Activated naive CD8-positive, alpha-beta T cell treated with anti-CD3 and anti-CD28 coated beads, Interleukin-2, amount 50 U/mL, for 16 hours (primary cell): ENCODE results near the gene NSL1.
"Not testable (repeated sequence)": the region's sequence is repeated elsewhere in the genome, so short reads cannot be mapped to it uniquely, and the experiment has no call there.

Experiments
- DNase-seq: peaks from one replicate; pipeline ENCODE4 v3.0.0-alpha.2; 2020; ENCODE audit warnings: low read depth, low spot score

The NSL1 gene, protein sequence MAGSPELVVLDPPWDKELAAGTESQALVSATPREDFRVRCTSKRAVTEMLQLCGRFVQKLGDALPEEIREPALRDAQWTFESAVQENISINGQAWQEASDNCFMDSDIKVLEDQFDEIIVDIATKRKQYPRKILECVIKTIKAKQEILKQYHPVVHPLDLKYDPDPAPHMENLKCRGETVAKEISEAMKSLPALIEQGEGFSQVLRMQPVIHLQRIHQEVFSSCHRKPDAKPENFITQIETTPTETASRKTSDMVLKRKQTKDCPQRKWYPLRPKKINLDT

DNA sequence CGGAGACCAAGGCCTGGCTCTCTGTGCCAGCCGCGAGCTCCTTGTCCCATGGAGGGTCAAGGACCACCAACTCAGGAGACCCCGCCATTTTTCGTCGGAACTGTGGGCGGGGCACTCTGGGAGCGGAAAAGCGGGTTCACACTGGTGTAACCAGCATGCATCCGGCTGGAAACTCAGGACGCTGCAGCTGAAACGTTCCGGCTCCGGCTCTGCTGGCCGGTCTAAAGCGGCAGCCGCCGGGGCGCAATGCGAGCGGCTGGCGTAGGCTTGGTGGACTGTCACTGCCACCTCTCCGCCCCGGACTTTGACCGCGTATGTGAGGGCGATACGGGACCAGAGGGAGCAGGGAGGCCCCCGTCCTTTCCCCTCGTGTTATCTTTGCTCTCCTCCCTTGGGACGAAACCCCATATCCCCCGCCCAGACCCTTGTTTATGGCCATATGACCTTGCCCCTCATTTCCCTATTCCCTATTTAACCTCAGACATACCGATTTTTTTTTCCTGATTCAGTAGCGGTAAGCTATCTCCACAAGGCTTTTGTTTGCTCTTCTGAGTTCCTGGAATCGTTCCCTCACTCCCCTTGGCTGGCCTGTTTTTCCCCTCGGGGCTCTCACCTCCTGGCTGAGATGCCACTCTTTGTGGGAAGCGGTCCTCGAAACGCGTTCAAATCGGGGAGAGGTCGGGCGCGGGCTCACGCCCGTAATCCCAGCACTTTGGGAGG is at the start of gene NSL1, which contains the start of gene TATDN3:
Gene NSL1 (minus strand): TSS at position 102 of the 720 bp plus-strand sequence. CDS start 14 bp downstream, at position 88.
Gene TATDN3 (plus strand): TSS at position 219 of the 720 bp plus-strand sequence. CDS start 28 bp downstream, at position 247.
- peak; percentile 90 for DNase-seq

DNA sequence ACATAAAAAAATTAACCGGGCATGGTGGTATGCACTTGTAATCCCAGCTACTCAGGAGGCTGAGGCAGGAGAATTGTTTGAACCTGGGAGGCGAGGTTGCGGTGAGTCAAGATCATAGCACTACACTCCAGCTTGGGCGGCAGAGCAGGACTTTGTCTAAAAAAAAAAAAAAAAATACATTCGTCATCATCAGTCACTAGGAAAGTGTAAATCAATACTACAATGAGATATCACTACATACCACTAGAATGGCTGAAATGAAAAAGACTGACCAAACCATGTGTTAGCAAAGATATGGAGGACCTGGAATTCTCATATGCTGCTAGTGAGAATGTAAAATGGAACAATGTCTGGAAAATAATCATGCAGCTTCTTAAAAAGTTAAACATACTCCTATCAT is 46.6 kb upstream of the NSL1 start:
- no peak for DNase-seq

DNA sequence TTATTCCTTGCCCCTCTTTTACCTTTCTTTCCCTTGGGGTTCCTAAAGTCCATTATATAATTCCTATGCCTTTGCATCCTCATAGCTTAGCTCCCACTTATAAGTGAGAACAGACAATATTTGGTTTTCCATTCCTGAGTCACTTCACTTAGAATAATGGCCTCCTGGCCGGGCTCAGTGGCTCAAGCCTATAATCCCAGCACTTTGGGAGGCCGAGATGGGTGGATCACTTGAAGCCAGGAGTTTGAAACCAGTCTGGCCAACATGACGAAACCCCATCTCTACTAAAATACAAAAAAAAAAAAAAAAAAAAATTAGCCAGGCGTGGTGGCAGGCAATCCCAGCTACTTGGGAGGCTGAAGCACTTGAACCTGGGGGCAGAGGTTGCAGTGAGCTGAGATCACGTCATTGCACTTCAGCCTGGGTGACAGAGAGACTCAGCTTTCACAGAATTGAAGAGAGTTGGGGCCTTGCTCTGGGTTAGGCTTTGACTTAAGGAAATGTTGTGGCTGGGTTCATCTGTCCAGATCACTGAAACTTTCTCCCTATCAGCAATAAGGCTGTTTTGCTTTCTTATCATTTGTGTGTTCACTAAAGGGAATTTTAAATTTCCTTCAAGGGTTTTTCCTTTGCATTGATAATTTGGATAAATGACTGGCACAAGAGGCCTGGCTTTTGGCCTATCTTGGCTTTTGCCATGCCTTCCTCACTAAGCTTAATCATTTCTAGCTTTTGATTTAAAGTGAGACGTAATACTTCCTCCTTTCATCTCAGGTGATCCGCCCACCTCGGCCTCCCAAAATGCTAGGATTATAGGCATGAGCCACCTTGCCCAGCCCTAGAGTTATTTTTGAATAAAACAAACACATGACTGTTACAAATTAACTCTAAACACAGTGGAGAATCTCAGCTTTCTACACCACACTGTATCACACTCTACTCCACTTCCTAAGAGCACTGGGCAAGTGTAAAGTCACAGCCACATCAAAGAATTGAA is 41.9 kb upstream of the NSL1 start:
- not testable (repeated sequence) for DNase-seq

DNA sequence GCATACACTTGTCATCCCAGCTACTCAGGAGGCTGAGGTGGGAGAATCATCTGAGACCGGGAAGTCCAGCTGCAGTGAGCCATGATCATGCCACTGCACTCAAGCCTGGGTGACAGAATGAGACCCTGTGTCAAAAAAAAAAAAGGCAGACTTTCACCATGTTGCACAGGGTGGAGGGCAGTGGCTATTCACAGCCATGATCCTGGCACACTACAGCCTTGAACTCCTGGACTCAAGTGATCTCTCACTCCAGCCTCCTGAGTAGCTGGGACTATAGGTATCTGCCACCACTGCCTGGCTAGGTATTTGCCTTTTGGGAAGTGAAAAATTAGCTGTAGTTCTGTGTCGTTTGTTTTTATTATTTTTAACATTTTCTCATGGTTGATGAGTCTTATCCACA is 36.8 kb upstream of the NSL1 start:
- no peak for DNase-seq

DNA sequence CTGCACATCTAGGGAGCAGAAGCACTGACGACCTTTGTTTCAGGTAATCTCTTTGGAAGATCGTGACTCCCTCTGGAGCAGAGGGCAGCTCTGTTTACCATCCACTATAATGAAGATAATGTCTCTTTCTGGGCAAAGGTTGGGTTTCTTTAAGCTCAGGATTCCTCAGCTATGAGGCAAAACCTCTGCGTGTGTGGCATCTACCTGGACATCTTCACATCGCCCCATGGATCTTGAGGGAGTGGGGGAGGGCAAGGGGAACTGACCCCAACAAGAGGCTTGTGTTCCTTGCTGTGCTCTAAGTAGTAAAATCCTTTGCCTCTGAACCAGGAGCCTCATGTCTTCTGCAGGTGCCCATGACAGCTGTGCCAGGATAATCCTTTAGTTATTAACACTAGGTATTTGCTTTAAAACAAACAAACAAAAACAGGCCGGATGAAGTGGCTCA is 36.3 kb upstream of the NSL1 start:
- no peak for DNase-seq

DNA sequence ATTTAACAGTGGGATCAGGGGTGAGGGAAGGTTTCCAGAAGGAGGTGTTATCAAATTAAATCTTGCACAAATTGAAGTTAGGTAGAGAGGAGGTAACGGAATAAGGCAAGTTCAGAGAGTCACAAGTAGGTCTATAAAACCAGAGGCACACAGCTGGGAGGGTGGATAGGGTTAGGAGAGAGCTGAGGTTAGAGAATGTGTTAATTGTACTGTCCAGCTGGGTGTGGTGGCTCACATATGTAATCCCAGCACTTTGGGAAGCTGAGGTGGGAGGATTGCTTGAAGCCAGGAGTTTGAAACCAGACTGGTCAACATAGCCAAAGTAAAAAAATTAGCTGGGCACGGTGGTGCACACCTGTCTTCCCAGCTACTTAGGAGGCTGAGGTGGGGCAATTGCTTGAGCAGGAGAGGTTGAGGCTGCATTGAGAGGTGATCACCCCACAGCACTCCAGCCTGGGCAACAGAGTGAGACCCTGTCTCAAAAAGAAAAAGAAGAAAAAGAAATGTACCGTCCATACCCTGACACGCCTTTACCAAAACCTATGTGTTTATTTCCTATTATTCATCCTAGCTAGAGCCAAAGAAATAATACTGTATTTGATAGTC is 35.7 kb upstream of the NSL1 start:
- DNase-seq = no peak

DNA sequence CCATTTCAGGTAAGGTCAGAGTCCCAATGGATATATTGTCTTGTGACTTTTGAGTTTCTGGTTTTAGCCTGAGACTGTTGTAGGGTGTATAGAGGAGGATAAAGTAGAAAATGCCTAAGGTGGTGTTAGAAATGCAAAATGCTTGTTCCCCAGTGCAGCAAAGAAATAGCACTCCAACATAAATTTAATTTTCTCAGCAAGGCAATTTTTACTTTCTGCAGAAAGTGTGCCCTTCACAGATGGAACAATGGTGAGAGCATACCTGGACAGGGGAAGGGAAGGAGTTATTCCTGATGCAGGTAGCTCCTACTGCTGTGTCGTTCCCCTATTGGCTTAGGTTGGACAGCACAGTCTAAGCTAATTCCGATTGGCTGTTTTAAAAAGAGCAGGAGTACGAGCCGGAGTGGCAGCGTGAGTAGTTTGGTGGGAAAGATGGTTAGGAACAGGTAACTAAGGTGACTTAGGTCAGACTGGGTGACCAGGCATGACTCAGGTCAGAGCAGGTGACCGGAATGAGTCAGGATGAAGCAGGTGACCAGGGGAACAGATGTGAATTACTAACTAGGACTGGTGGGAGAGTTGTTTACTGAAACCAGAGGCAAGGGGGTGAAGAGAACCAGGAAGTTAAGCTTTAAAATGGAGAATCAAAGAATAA is 34.3 kb upstream of the NSL1 start:
- no peak for DNase-seq

DNA sequence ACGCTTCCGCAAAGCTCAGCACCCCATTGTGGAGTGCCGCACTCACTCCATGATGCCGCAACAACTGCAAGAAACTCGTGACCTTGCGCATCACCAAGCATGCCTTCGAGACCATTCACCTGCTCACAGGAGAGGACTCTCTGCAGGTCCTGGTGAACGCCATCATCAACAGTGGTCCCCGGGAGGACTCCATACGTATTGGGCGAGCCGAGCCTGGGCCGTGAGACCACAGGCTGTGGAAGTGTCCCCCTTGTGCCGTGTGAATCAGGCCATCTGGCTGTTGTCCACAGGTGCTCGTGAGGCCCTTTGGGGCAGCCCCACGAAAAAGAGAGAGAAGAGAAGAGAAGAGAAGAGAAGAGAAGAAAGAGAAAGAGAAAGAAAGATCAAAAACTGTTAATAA is 32.6 kb upstream of the NSL1 start:
- no peak for DNase-seq

DNA sequence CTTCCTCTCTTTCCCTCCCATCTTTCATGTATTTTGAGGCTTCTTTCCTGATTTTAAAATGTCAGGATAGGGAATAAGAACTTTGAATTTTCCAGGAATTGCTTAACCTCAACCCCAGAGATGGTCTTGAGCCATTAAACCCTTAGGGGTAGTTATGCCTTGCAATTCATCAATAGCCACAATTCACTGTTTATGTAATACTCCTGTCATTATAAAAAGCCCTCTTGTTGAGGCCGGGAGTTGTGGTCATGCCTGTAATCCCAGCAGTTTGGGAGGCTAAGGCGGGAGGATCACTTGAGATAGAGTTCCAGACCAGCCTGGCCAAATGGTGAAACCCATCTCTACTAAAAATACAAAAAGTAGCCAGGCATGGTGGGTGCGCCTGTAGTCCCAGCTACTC is 31.4 kb upstream of the NSL1 start:
- no peak for DNase-seq

DNA sequence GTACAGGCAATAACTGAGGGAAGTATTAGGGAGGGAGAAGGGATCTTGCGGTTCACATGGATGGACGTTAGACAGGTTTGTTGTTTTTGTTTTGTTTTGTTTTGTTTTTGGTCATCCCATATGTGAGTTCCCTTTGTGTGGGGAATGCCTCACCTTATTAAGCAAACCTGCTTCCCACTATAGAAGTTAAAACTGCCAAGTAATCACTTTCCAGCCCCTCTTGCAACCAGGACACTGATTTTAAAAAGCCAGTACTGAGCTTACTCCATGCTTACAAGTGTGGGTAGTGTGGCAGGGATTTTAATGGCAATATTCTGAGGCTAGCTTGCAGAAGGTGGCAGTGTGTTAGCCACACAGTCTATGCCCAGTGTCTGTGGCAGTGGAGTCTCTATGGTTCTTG is 29.4 kb upstream of the NSL1 start:
- no peak for DNase-seq

DNA sequence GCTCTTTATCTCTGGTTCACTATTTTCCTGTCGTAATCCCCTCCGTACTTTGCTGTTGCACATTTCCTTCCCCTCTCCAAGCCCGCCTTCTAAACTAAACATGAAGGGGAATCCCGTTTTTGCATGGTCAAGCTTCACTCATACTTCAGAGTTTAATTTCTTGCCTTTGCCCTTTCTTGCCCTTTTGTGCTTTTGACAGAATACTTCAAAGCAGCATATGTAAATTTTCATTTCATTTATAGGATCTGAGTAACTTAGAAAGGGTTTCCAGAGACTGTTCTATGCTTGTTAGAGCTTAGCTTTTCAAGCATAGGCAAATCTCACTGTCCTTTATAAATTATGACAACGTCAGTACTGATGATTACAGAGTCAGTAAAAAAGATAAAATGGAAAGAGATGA is 28.1 kb upstream of the NSL1 start:
- no peak for DNase-seq

DNA sequence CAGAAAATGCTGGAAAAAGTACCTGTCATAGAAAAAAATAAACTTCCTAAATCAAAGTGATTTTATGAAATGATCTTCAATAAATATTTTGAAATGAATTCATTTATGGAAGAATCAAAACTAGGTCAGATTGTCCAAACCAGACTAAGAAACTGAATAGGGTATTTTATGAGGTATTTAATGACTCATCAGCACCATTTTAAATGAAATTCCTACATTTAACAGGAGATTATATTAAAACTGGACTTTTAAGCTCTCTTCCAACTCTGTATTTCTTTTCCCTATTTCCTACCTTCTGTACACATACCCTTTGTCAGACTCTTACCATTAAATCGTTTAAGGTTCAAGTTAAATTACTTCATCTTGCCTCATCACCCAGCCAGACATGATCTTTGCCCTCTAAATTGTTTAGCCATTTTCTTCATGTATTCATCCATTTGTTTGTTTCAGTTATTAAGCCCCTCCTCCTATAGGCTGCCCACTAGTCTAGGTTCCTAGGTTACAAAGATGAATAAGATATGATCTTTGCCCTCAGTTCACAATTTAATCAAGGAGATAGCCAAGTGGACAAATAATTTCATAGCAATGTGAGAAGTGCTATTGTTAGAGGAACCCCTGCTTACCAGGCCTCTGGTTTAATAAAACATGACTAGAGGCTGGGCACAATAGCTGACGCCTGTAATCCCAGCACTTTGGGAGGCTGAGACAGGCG is 25.1 kb upstream of the NSL1 start:
- DNase-seq = no peak

DNA sequence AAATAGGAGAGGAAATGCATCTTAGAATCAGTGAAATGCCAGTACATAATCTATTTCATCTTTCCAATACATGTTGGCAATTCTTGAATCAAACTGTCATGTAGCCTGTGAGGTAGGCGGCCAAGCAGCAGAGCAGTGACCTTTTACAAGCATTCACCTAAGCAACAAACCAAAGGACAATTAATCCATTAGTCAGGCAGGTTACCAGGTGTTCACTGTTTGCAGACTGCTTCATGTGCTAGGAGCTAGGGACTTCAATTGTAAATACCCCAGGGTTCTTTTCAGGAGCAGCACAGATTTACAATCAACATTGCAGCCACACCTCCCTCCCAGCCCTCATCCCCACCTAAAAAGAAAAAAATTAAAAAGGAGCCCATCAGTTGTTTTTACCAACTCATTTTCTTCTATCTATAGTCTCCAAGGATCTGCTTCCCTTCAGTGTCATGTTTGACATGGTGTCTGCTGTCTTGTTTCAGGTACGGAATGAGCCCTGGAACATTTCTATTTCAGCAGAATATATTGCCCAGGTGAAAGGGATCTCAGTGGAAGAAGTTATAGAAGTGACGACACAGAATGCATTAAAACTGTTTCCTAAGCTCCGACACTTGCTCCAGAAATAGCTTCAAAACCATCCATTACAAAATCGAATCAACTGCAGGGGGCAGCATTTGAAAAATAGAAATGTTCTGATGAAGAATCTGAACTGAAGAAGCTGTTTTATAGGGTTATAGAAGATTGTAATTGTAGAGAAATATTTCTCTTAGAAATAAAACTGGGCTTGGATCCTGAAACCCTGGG is 23.2 kb upstream of the NSL1 start:
- no peak for DNase-seq

DNA sequence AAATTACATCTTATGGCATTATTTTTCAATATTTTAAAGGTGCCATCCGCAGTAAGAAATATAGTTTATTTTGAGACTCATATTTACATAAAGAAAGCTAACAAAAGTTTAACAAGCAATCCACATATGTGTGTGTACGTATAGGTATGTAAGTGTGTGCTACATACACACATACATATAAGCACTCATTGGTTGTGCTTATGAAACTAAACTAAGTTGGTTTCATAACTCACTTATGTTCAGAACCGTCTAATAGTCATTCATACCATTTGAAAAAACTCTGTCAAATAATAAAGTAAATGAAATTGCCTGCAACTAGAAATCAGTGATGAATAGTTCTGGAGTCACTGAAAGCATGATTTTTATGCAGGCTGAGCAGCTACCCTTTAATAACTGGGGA is 14.2 kb upstream of the NSL1 start:
- DNase-seq = no peak

DNA sequence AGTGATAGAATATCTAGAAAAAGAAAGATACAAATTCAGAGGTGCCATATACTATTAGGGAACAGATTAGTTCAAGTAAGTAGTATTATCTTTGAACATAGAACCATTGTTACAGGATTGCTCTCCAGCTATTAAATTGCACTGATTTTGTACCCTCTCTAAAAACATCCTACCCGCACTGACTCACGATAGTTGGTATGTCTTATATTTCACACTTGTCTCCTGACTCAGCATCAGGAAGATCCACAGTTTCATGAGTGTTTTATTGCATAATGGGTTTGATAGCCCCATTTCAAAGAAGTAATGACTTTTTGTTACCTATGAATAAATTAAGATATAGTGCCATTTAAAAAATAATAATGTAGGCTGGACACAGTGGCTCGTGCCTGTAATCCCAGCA is 6.1 kb upstream of the NSL1 start:
- no peak for DNase-seq

DNA sequence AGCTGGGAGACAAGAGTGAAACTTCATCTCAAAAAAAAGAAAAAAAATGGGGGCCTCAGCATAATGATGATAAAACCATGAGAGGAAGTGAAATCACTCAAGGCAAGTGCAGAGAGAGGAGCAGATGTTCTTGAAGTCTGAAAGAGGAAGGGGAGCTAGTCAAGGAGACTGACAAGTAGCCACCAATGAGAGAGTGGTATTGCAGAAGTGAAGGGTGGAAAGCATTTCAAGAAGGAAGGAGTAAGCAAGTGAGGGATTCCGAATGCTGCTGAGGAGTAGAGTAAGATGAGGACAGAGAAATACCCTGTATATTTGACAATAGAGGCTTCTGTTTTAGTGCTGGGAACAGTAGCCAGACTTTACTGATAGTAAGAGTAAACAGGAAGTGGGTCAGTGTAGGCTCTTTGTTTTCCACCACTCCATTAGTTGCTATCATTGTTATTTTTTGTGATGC is 3.0 kb upstream of the NSL1 start:
- no peak for DNase-seq

DNA sequence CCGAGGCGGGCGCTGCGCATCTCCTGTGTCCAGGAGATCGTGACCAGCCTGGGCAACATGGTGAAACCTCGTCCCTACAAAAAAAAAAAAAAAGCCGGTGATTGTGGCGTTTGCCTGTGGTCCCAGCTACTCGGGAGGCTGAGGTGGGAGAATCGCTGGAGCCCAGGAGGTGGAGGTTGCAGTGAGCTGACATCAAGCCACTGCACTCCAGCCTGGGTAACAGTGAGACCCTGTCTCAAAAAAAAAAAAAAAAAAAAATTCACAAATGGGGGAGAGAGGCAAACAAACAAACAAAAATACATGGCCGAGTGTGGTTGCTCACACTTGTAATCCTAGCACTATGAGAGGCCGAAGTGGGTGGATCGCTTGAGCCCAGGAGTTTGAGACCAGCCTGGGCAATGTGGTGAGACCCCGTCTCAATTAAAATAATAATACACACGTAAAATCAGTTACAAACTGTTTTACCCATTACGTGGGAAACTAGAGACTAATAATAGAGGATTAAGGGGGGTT is 875 bp upstream of the NSL1 start:
- no peak for DNase-seq

DNA sequence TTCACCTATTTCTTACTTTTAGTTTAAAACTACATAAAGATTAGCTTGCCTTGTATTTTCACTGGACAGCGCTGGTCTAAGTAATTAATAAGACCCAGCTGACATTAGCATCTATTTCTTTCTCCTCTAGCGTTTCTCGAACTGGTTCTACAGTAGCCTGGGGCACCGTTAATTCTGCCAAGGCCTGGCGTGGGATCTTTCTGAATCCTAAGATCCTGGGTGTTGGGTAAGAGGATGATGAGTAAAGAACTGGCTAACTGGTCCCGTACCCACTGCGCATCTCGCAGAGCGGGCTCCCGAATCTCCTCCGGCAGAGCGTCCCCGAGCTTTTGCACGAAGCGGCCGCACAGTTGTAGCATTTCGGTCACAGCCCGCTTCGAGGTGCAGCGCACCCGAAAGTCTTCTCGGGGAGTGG is 309 bp downstream of the NSL1 start:
- DNase-seq = no peak

DNA sequence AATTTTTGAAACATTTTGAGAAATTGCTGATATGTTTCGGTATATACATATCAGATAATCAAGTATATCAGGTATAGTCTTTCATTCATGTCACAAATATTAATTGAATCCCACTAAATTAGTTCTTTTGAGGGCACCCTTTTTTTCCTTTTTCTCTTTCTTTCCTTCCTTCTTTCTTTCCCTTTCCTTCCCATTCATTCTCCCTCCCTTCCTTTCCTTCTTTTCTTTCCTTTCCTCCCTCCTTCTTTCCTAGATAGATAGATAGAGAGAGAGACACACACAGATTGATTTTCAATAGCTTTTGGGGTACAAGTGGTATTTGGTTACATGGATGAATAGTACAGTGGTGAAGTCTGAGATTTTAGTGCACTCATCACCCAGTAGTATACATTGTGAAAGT is 5.7 kb downstream of the NSL1 start:
- DNase-seq = no peak
